GM19463 (cell line): ENCODE measurements around the gene NADK.

Source experiments
- ATAC-seq: cut with Tn5 transposase; IDR thresholded peaks from one replicate; pipeline ENCODE4 v1.9.1; 2021; ENCODE audit warnings: mild to moderate bottlenecking, moderate library complexity; ENCODE audit not compliant: unreplicated experiment

The NADK gene, protein sequence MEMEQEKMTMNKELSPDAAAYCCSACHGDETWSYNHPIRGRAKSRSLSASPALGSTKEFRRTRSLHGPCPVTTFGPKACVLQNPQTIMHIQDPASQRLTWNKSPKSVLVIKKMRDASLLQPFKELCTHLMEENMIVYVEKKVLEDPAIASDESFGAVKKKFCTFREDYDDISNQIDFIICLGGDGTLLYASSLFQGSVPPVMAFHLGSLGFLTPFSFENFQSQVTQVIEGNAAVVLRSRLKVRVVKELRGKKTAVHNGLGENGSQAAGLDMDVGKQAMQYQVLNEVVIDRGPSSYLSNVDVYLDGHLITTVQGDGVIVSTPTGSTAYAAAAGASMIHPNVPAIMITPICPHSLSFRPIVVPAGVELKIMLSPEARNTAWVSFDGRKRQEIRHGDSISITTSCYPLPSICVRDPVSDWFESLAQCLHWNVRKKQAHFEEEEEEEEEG

DNA sequence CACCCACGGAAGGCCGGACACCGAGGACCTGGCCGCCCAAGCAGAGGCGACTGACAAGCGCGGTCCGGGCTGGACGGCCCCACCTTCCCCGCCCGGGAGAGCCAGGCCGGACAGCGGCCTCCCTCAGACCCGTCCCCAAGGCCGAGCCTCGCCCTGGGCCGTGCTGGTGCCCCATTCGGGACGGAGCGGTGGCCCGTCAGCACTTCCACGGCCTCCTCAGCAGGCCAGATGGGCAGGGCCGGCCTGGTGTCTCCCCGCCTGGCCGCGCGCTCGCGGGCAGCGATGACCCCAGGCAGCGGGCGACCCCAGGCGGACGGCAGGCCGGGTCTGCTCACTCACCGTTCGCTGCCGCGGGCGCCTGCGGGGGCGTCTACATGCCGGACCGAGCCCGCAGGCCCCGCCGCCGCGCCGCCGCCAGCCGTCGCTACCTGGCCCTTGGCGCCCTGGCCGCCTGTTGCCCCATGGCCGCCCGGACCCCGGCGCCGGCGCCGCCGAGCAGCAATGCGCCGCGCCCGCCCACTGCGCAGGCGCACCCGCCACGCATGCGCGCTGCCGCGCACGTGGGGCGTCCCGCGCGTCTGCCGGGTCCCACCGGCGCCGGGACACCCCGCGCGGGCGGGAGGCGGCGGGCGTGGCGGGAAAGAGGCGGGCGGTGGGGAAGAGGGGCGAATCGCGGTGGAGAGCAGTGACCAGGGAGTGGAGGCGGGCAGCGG is at the start of gene NADK:
Gene NADK (minus strand): TSS at position 521 of the 713 bp plus-strand sequence. CDS start 13,064 bp downstream, outside the sequence.
- peak; percentile 40 for ATAC-seq

DNA sequence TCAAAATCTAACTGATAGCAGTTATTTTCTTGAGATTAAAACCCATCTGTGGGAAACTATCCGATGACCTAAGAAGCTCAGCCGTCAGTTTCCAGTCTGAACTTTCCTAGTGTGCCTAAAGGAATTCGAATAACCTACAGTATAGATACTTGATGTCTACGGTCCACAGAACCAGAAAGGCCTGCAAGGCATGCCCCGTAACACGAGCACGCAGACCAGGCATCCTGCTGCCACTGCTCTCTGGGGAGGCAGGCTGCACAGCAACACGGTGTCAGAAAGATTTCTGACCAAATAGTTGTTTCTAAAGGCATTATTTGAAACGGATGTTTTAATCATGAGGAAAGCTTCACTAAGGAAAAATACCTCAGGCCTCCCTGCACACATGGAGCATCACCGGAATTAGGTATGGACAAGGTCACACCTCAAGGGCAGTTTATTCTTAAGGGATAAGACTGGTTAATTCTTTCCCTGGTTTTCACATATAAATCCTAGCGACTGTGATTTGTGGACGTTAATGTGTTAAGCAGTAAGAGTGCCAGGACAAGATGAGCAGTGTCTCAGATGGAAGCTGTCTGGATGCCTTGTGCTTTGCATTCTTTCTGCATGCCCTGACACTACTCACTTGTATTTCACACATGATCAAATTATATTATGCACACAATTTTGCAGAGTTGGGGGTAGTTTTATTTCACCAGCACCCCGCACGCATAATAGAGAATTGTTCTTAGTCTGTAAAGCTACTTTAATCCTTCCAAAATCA is 49.0 kb upstream of the NADK start:
- no peak for ATAC-seq

DNA sequence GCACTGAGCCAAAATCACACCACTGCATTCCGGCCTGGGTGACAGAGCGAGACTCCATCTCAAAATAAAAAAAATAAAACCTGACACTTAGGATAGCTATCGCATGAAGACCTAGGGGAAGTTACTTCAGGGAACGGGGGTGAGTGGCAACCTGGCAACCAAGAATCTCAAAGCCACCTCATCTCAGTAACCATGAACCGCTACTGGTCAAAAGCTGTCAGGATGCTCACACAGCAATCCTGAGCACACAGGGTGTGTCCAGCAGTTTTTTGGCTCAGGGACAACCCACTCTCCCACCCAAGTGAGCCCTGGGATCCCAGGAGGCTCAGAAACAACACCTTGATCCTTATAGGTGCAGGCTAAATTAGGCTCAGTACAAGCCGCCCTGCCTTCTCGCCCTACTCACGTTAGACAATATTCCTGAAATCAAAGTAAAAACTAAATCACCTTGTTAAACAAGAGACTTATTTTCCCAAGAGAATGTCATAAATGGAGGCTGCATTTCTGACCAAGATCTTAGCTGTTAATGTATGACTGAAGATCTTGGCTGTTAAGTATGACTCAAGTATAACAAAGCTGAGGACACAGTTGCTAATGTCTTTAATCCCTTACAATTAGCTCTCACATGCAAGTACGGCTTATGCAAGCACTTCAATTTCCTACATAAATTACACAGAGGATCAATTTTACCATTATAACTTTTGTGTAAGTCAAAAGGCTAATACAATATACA is 48.3 kb upstream of the NADK start:
- no peak for ATAC-seq

DNA sequence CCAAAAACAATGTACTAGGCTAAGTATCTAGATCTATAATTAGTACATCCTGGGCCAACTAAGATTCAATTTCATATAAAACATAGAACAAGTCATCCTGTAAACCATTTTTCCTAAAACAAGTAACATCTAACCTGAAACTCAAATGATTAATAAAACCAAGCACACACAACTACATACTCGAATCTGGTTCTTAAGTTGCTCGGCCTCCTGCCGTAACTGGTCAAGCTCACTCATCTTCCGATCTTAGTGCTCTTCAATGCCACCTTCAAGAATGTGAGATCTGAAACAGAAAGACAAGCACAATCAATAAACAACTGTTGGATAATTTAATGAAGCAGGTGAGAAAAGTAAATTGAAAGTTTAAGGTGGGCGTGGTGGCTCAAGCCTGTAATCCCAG is 46.9 kb upstream of the NADK start:
- ATAC-seq: no peak

DNA sequence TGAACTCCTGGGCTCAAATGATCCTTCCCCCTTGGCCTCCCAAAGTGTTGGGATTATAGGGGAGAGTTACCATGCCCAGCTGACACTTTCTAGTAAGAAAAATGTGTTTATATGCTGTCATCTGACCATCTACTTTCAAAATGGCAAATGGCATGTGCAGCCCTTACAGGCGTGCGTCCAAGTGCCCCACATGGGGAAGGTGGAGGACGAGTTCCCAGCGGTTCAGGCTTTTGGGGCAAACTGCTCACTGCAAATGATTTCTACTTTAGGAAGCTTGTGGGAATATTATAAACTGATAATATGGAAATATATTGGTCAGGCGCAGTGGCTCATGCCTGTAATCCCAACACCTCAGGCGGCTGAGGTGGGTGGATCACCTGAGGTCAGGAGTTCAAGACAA is 41.5 kb upstream of the NADK start:
- ATAC-seq: no peak

DNA sequence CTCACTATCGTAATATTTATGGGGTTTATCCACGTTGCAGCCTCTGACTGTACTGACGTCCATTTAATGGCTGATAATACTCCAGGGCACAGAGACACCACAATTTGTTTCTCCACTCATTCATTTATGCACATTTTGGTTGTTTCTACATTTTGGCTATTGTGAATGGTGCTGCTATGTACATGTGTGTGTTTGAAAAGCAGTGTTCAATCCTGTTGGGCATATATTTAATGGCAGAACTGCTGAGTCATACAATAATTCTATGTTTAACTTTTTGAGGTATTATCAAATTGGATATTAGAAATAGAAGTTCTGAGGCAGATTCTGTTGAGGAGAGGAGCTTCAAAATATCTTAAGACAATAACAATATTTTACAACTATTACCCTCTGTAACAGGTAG is 39.0 kb upstream of the NADK start:
- ATAC-seq: no peak

DNA sequence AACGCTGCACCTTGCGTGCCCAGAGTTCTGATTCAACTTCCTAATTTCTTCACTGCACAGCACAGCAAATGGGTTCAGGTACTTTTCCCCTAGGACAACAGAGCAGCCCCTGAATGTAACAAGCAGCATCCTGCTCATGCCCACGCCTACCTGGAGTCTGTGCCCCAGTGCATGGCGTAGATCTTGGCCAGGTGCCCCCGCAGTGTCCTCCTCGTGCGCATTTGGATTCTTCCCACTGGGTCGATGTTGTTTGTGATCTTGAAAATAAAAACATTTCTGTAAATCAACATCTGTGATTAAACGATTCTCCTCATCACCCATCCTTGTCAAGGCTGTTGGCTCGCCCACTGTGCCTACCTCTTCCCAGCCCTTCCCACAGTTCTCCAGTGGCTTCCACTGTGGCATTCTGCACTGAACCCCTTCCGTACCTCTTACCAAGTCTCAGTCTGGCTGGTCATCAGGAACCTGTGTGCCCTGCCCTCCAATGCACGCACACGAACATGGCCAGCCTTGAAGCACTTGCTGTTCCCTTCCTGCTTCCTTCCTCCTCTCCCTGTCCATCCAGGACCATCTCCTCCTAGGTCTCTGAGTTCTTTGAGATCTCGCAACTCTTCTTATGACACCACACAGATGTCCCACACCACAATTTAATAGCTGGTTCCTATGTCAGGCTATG is 37.5 kb upstream of the NADK start:
- ATAC-seq: no peak

DNA sequence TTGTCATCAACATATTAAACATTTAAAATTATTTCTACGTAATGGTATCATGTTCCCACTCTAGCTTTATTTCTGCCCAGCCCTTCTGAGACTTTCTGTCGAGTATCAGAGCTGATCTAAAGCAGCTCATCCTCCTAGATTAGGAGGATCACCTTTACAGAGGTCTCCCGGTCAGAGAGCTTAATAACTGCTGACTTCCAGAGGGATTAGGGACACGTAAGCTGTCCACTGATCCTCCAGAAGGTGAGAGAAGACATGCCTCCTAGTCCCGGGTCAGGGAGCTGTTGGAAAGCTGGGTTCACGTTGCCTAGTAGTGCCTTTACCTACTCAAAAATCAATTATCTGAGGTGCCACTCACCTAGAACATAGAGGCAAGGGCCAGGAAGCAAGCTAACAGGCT is 31.2 kb upstream of the NADK start:
- no peak for ATAC-seq

DNA sequence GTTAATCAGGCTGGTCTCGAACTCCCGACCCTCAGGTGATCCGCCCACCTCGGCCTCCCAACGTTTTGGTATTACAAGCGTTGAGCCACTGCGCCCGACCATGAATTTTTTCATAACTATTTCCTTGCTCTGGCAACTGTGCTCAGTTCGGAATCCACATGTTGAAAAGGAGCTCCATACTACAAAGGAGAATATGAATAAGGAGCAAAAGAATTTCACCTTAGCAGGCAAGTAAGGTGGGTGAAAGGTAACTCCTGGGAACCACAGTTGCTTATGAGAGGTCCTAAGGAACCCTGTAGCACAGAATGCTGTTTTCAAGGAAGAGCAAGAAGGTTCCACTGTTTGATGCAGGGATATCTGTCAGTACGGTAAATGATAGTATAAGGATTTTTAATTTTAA is 29.9 kb upstream of the NADK start:
- ATAC-seq: no peak

DNA sequence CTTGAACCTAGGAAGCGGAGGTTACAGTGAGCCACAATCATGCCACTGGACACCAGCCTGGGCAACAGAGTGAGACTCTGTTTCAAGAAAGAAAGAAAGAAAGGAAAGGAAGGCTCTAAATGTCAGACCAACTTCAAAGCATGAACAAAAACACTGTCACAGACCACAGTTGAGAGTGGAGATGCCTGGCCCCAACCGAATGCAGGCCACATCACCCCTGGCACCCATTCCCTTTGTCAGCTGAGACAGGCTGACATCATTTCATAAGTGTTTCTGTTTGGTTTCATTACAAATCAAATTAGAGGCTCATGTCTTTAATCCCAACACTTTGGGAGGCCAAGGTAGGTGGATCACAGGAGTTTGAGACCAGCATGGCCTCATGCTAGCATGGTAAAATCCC is 28.6 kb upstream of the NADK start:
- no peak for ATAC-seq

DNA sequence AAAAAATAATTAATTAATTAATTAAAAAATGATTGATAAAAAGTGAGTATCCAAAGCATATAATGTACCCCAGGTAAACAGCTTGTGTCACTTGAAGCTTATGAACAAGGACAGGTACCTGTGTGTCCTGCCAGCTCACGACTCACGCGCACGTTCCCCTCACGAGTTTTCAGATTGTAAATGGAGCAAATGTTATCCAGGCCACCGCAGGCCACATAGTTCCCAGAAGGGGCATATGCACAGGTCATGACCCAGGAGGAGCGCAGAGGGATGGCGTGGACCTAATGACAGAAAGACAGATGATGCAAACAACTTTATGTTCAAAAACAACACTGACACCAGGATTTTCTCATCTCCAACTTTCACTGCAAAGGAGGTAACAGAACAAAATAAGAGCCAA is 26.0 kb upstream of the NADK start:
- no peak for ATAC-seq

DNA sequence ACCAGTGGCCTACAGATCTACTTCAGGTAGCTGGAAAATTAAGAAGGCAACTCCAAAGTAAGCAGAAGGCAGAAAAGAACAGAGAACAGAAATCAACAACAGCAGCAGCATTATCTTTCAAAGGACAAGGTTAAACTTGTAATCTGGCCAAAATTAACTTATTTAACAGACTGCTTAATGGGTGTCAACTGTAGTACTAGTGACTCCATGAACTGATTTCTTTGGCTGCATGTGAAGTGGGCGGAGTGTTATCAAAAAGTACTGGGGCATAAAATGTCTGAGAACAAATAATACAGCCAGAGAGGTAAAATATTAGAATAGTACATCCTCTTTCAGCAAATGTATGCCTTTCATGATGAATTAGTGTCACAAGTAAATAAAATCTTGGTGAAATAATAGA is 24.6 kb upstream of the NADK start:
- ATAC-seq: no peak

DNA sequence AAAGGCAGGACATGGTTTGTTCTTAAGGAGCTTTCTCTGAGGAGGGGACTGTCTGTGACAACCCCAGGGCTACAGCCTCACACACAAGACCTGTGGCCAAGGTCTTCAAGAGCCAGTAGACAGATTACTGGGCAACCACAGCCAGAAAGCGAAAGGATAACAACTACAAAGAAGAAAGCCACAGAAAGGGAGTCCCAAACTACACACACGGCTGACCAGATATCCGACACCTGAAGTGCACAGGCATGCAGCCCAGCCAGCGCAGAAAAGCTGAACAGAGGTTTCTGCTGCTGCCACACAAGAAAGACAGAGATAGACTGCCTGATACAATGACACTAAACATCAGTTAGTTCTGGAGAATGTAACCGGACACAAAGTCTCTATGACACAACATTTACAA is 21.4 kb upstream of the NADK start:
- ATAC-seq: peak; percentile 60

DNA sequence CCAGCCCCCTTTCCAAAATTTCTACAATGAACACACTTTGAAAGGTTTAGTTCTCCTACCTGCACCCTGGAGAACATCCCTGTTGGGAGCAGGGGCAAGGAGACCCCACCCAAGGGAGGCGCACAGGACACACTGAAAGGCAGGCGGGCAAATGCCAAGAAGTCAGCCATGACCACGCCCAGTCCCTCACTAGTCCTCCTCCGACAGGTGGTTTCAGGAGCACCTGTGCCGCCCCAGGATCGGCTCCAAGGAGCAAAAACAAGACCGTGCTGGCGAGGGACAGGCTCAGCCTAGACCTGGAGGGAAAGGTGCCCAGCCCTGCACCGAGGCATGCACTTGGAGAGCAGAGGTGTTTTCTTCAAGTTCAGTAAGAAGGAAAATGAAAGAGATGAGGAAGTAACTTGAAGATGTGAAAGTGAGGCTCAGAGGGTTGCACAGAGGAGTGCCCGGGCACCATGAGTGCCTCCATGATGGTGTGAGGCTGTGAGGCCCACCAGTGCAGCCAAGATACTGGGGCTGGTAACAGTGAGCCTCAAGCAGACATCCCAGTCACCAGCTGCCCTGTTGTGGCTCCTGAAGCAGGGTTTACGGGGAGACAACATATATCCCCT is 19.6 kb upstream of the NADK start:
- ATAC-seq: no peak

DNA sequence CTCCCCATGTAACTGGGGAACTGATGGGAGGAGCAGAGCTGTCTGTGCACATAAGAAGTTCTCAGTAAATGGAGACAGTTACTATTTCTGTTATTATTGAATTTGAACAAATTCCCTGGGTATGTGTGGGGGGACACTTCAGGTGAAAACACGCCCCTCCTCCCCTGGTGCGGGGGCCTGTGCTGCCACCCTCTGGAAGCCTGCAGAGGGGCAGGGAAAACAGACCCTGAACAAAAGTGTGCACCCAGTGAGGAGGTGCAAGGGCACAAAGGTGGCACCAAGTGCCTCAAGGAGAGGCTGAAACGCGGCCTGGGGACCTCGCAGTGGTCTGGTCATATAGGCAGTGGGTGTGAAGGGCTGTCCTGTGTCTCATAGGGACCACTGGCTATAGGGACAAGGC is 18.2 kb upstream of the NADK start:
- ATAC-seq: no peak

DNA sequence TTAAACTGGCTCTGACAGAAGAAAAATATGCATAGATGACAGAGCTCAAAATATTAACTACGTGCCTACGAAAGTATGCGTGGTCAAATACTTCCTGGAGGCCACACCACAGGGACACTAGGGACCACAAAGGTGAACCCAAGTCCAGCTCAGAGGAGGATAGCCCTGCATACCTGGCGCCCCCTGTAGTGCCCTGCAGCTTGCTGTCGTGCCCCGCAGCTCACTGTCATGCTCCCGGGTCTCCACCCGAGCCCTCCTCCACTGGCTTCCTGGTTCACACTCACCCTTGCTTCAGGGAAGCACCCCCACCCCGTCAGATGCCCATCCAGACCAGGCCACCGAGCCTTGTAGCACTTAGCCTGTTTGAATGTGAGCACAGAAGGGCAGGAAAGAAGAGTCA is 16.7 kb upstream of the NADK start:
- ATAC-seq: no peak

DNA sequence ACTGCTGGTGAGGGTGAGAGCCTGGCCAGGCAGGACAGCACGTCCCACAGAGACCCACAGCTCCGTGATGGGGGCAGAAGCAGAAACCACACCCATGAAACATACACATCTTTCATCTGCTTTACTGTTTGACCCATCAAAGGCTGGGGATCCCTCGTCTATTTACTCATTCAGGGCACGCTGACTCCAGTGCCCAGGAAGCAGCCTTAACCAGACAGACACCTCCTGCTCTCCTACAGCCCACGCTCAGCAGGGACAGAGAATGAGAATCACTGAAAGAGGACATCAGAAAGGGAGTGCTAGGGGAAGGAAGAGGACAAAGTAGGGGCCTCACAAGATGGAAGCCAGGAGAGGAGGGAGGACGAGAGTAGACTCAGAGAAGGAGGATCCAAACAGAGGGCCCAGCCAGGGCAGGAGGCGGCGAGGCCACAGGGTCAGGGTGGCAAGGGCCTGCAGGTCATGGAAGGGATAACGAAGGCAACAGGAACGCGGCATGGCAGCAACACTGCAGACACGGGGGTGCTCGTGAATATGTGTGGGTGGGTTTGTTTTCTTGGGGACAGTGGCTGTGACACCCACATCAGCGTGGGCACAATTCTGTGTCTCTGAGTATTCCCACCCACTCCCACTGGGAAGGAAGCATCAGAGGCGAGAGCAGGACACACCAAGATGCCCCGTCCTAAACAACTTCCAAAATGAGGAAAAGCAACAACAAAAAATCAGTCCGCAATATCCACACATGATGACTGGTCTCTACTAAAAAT is 15.4 kb upstream of the NADK start:
- no peak for ATAC-seq

DNA sequence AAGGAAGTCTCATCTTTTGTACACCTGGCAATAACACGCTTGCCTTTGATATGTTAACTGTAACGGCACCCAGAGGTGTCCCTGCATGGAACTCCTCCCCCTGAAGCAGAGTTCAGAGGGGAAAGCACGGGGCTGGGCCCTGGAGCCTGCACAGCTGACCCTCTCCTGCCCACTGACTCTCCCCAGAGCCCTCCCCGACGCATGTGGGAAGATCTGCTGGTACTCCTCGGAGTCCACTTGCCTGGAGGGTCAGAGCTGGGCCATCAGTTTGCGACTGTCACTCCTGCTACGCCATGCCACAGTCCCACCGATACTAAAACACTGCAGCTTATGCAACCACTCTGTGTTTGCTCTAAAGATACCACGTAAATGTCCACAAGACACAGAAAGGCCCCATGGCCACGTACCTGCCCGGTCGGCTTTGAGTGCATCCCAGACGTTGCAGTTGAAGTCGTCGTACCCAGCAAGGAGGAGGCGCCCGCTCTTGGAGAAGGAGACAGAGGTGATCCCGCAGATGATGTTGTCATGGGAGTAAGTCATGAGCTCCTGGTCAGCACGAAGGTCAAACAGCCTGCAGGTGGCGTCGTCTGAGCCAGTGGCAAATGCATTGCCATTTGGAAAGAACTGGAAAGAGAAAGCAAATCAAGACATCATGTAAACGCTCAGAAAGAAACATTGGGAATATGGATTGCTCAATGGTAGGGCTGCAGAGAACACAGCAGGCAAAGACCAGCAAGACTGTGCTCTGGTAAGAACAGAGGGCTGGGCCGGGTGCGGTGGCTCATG is 10.6 kb upstream of the NADK start:
- ATAC-seq: no peak
